GM12878 (cell line): Measurements from ENCODE around the gene HMGB2. TPM values are rescaled to one million over a fixed set of nuclear protein-coding genes. Genes with fewer than 3 reads are reported as not detected.

ENCODE experiments used
- ATAC-seq: fragments of 200-7000 bp; cut with Tn5 transposase; 3 replicates; pipeline ENCODE4 v1.9.1; 2020; ENCODE audit warnings: mild to moderate bottlenecking, moderate library complexity
- BruUV-seq: library from RNA; stranded (reverse); fragments of 400-500 nt; replicated peaks from 2 replicates; lab custom pipeline; 2021; lab: Mats Ljungman, UMichigan
- CTCF ChIA-PET: fragments of 300-600 bp; sonication (Branson Sonifier 250); formaldehyde crosslinking; extraction: SDS; loops from one replicate; lab custom pipeline; 2021; ENCODE audit warnings: inconsistent platforms; lab: Yijun Ruan, JAX
- POLR2A ChIA-PET: fragments of 350-600 bp; formaldehyde crosslinking; extraction: SDS; loops from one replicate; lab custom pipeline; 2021; ENCODE audit warnings: inconsistent platforms; lab: Charles Lee
- RAD21 ChIA-PET: fragments of 300-600 bp; sonication (Branson Sonifier 250); formaldehyde crosslinking; loops from one replicate; lab custom pipeline; 2023; ENCODE audit warnings: antibody characterized with exemption; ENCODE audit not compliant: unreplicated experiment; lab: Charles Lee
- SMC1A ChIA-PET: fragments of 300-600 bp; sonication (Branson Sonifier 250); formaldehyde crosslinking; loops from one replicate; lab custom pipeline; 2023; ENCODE audit not compliant: unreplicated experiment, uncharacterized antibody; lab: Charles Lee
- DNase-seq: peaks from one replicate; pipeline ENCODE4 v3.0.0-alpha.2; 2011; ENCODE audit warnings: low read depth, low spot score
- FAIRE-seq: peaks from 3 replicates; lab custom pipeline; 2011; peaks lifted over from hg19 to GRCh38; lab: Jason Lieb, UNC
- H2AFZ ChIP-seq: 2 replicates; pipeline ENCODE4 v1.6.0; 2011; ENCODE audit warnings: low read depth, low read length, control low read depth; ENCODE audit not compliant: control insufficient read depth
- H3K27ac ChIP-seq: 2 replicates; pipeline ENCODE4 v1.5.1; 2011; ENCODE audit warnings: control low read depth; ENCODE audit not compliant: control insufficient read depth, insufficient read depth
- H3K27me3 ChIP-seq, 2 experiments: replicated peaks in 1 of 2; 2 replicates each; pipeline versions ENCODE4 v1.6.0 to v1.6.1; 2011; ENCODE audit warnings: low read length in 1 of 2; ENCODE audit not compliant: control insufficient read depth in 2 of 2, insufficient read depth in 2 of 2
- H3K36me3 ChIP-seq, 2 experiments: 2 replicates each; pipeline ENCODE4 v1.5.1; 2011; ENCODE audit warnings: low read length in 1 of 2; ENCODE audit not compliant: control insufficient read depth in 2 of 2, insufficient read depth in 2 of 2
- H3K4me1 ChIP-seq: 2 replicates; pipeline ENCODE4 v1.6.1; 2011; ENCODE audit warnings: mild to moderate bottlenecking, low read length, moderate library complexity, mixed read lengths; ENCODE audit not compliant: control insufficient read depth, insufficient read depth
- H3K4me2 ChIP-seq: 2 replicates; pipeline ENCODE4 v1.6.0; 2011; ENCODE audit warnings: control low read depth; ENCODE audit not compliant: control insufficient read depth, insufficient read depth
- H3K4me3 ChIP-seq: fragments of 200-600 bp; sonication (generic); 2 replicates; pipeline ENCODE4 v1.5.1; 2016
- H3K79me2 ChIP-seq: 2 replicates; pipeline ENCODE4 v1.6.0; 2011; ENCODE audit warnings: low read length; ENCODE audit not compliant: control insufficient read depth, insufficient read depth
- H3K9ac ChIP-seq: 2 replicates; pipeline ENCODE4 v1.8.0; 2011; ENCODE audit warnings: low read length, control low read depth, mixed read lengths; ENCODE audit not compliant: control insufficient read depth, insufficient read depth
- H3K9me3 ChIP-seq: replicated peaks from 3 replicates; pipeline ENCODE4 v1.5.1; 2011; ENCODE audit warnings: mild to moderate bottlenecking, low read length; ENCODE audit not compliant: control insufficient read depth, insufficient read depth
- H4K20me1 ChIP-seq: 2 replicates; pipeline ENCODE4 v1.6.0; 2011; ENCODE audit not compliant: control insufficient read depth, insufficient read depth
- NFYB ChIP-seq: IDR thresholded peaks from 2 replicates; pipeline ENCODE4 v1.6.1; 2011; ENCODE audit warnings: low read depth, mild to moderate bottlenecking, low read length, improper control_type of control experiment, moderate library complexity; ENCODE audit not compliant: insufficient read depth
- RFX5 ChIP-seq: IDR thresholded peaks from 2 replicates; pipeline ENCODE4 v1.6.1; 2011; ENCODE audit warnings: low read depth, low read length, improper control_type of control experiment
- SPI1 ChIP-seq: IDR thresholded peaks from 2 replicates; pipeline ENCODE4 v1.6.1; 2011; ENCODE audit warnings: low read depth, mild to moderate bottlenecking, low read length, moderate library complexity, borderline replicate concordance; ENCODE audit not compliant: insufficient read depth
- SUZ12 ChIP-seq: fragments of 200-600 bp; sonication (generic); IDR thresholded peaks from one replicate; pipeline ENCODE4 v1.6.1; 2018; ENCODE audit warnings: antibody characterized with exemption, mild to moderate bottlenecking; ENCODE audit not compliant: unreplicated experiment
- TCF3 ChIP-seq: IDR thresholded peaks from 2 replicates; pipeline ENCODE4 v1.6.1; 2012; ENCODE audit warnings: low read depth, mild to moderate bottlenecking, low read length, borderline replicate concordance; ENCODE audit not compliant: insufficient read depth
- WGBS: methylation state at CpG from one replicate; pipeline ENCODE4 v1.1.6; 2016; ENCODE audit warnings: low lambda C conversion rate; ENCODE audit not compliant: insufficient replicate concordance, insufficient coverage; ENCODE audit errors: missing lambda C conversion rate; 5-methylcytosine and 5-hydroxymethylcytosine counted together
- in situ Hi-C: fragments of 300-500 bp; cut with MboI; formaldehyde crosslinking; loops from 9 replicates; pipeline ENCODE4 v1.14.3; 2018; ENCODE audit warnings: mixed read lengths
- intact Hi-C: fragments of 100-400 bp; cut with micrococcal nuclease; formaldehyde crosslinking; loops from one replicate; pipeline ENCODE4 v1.14.2; 2022; ENCODE audit not compliant: unreplicated experiment
- polyA plus RNA-seq, 11 experiments: library from polyadenylated mRNA; depleted of rRNA in 4 of 11; unstranded in 6 of 11; stranded (reverse) in 5 of 11; fragments of >200 nt; fragmentation: Nextera tagmentation in 4 of 11; fragmentation: Illumina TruSeq in 1 of 11; extraction: Ambion mirVana in 4 of 11; extraction: Trizol in 1 of 11; gene quantifications; 1 replicate in 1 of 11; 2 replicates in 10 of 11; pipeline versions ENCODE4 v1.2.1 to v1.2.3, GENCODE V29; 2011 to 2016; ENCODE audit warnings: inconsistent platforms in 2 of 11, missing spikeins in 2 of 11, low read depth in 1 of 11
- total RNA-seq, 4 experiments: library from RNA; depleted of rRNA in 3 of 4; stranded (reverse); fragments of >200 nt in 3 of 4; fragmentation: Illumina TruSeq in 1 of 4; extraction: Trizol in 1 of 4; gene quantifications; 2 replicates each; pipeline versions ENCODE4 v1.2.1 to v1.2.3, GENCODE V29; 2013 to 2021

The HMGB2 gene
- total and polyA plus RNA-seq, 10 of the 15 experiments (the other 5 are each of a cell fraction or from before 2014, with no cell fraction given): 260 to 961 (median 668) TPM

- no peaks in the 10 kb centered on the region; the same call in none of the 2 replicates for H3K79me2 ChIP-seq
- in situ Hi-C loops (no loop called here), intact Hi-C loops (no loop called here)
- H3K27ac ChIP-seq: no peak overlapping the region
- no peak overlapping the region for H2AFZ ChIP-seq
- ChIA-PET SMC1A (interaction anchor here (1.1 to 2.2 kb wide), 13 partner anchors 7 to 268 kb away, joined by 3 to 9 read pairs (median 4); no protein-coding TSS in a partner anchor), POLR2A (interaction anchor here (0.8 to 0.9 kb wide), 2 partner anchors 14 to 90 kb away, joined by 3 read pairs; no protein-coding TSS in a partner anchor), RAD21 (interaction anchor here (1.2 kb wide), 2 partner anchors 20 to 268 kb away, joined by 3 to 4 read pairs; no protein-coding TSS in a partner anchor)
- ATAC-seq (peak; percentile 44), FAIRE-seq (no peak), DNase-seq (no peak)
- H4K20me1 ChIP-seq: no peaks in the 10 kb centered on the region
- no peak overlapping the region for H3K4me2 ChIP-seq
- WGBS: 59% methylated on average over 14 of the region's 14 CpGs
- H3K36me3 ChIP-seq: no peaks in the 10 kb centered on the region; a peak in 1 of 4 replicates
- BruUV-seq: no TSS peak
- H3K9me3 ChIP-seq: peaks cover 2% of the 10 kb centered on the region; the same call in 1 of the 3 replicates
- H3K9ac ChIP-seq: no peak overlapping the region
- no peak overlapping the region for H3K4me3 ChIP-seq
- TF ChIP-seq SPI1: peak; percentile 71; the same call in 1 of the 2 replicates
- peak; percentile 69 for TF ChIP-seq NFYB
- TF ChIP-seq RFX5: peak; percentile 78
- no peak for TF ChIP-seq TCF3
- no peak for TF ChIP-seq SUZ12
- TF ChIP-seq, all 136 proteins: peak for 3
- CTCF ChIA-PET: interaction anchor here (1.3 to 4.9 kb wide), 7 partner anchors 10 to 268 kb away, joined by 3 to 34 read pairs (median 13); no protein-coding TSS in a partner anchor
- H3K27me3 ChIP-seq: no peaks in the 10 kb centered on the region
- no peaks in the 10 kb centered on the region for H3K4me1 ChIP-seq
Observed at GRCh38 chr4:173281406-173282255, 52.5 kb downstream of the HMGB2 start.

Other genes with a start within 250 kb of the HMGB2 start
- 19.1 and 26.5 TPM in 2 replicates for gene GALNT7, start 165.5 kb downstream of the HMGB2 start, total RNA-seq (2014; rRNA removed)
- 31.7 and 33.2 TPM in 2 replicates for gene GALNT7, start 165.5 kb downstream of the HMGB2 start, total RNA-seq (2014; rRNA removed; fragmentation: Illumina TruSeq; extraction: Trizol)
- 30.3 and 32.4 TPM in 2 replicates for gene GALNT7, start 165.5 kb downstream of the HMGB2 start, total RNA-seq (2021)
- 32.2 and 47.5 TPM in 2 replicates for gene GALNT7, start 165.5 kb downstream of the HMGB2 start, polyA plus RNA-seq (2011; rRNA removed)
- 31.1 and 42.1 TPM in 2 replicates for gene GALNT7, start 165.5 kb downstream of the HMGB2 start, polyA plus RNA-seq (2014; fragmentation: Illumina TruSeq; extraction: Trizol)
- 10 to 100 TPM; 14.2 to 14.8 TPM for gene GALNT7, start 165.5 kb downstream of the HMGB2 start, polyA plus RNA-seq (2014; fragmentation: Nextera tagmentation; extraction: Ambion mirVana)
- 16.8 and 20.8 TPM in 2 replicates for gene GALNT7, start 165.5 kb downstream of the HMGB2 start, polyA plus RNA-seq (2014; rRNA removed)
- gene GALNT7, start 165.5 kb downstream of the HMGB2 start, polyA plus RNA-seq (2016; fragmentation: Nextera tagmentation; extraction: Ambion mirVana): 10 to 100 TPM; 27.6 to 33.0 TPM
- 23.1 and 28.4 TPM in 2 replicates for gene SAP30, start 36.6 kb upstream of the HMGB2 start, total RNA-seq (2014; rRNA removed)
- 28.9 and 29.7 TPM in 2 replicates for gene SAP30, start 36.6 kb upstream of the HMGB2 start, total RNA-seq (2014; rRNA removed; fragmentation: Illumina TruSeq; extraction: Trizol)
- gene SAP30, start 36.6 kb upstream of the HMGB2 start, total RNA-seq (2021): 26.0 and 29.6 TPM in 2 replicates
- gene SAP30, start 36.6 kb upstream of the HMGB2 start, polyA plus RNA-seq (2011; rRNA removed): 56.9 and 106 TPM in 2 replicates
- gene SAP30, start 36.6 kb upstream of the HMGB2 start, polyA plus RNA-seq (2014; fragmentation: Illumina TruSeq; extraction: Trizol): 16.3 and 18.3 TPM in 2 replicates
- 10 to 100 TPM in 1 of 2 experiments, 1 to 10 TPM in 1; 5.4 to 24.0 TPM for gene SAP30, start 36.6 kb upstream of the HMGB2 start, polyA plus RNA-seq (2014; fragmentation: Nextera tagmentation; extraction: Ambion mirVana)
- 30.0 and 31.7 TPM in 2 replicates for gene SAP30, start 36.6 kb upstream of the HMGB2 start, polyA plus RNA-seq (2014; rRNA removed)
- gene SAP30, start 36.6 kb upstream of the HMGB2 start, polyA plus RNA-seq (2016; fragmentation: Nextera tagmentation; extraction: Ambion mirVana): 1 to 10 TPM; 5.0 to 9.9 TPM
- gene SCRG1, start 64.8 kb upstream of the HMGB2 start, total RNA-seq (2014; rRNA removed): not detected in 2 replicates
- not detected in 2 replicates for gene SCRG1, start 64.8 kb upstream of the HMGB2 start, total RNA-seq (2014; rRNA removed; fragmentation: Illumina TruSeq; extraction: Trizol)
- gene SCRG1, start 64.8 kb upstream of the HMGB2 start, total RNA-seq (2021): not detected in 2 replicates
- gene SCRG1, start 64.8 kb upstream of the HMGB2 start, polyA plus RNA-seq (2011; rRNA removed): not detected in 2 replicates
- not detected in 2 replicates for gene SCRG1, start 64.8 kb upstream of the HMGB2 start, polyA plus RNA-seq (2014; fragmentation: Illumina TruSeq; extraction: Trizol)
- gene SCRG1, start 64.8 kb upstream of the HMGB2 start, polyA plus RNA-seq (2014; fragmentation: Nextera tagmentation; extraction: Ambion mirVana): under 1 TPM in 1 of 2 experiments, not detected in 1; 0.02 TPM
- not detected in 2 replicates for gene SCRG1, start 64.8 kb upstream of the HMGB2 start, polyA plus RNA-seq (2014; rRNA removed)
- under 1 TPM; 0.54 to 0.58 TPM for gene SCRG1, start 64.8 kb upstream of the HMGB2 start, polyA plus RNA-seq (2016; fragmentation: Nextera tagmentation; extraction: Ambion mirVana)
- not detected in 2 replicates for gene HAND2, start 195.9 kb upstream of the HMGB2 start, total RNA-seq (2014; rRNA removed)
- gene HAND2, start 195.9 kb upstream of the HMGB2 start, total RNA-seq (2014; rRNA removed; fragmentation: Illumina TruSeq; extraction: Trizol): not detected in 2 replicates
- not detected in 2 replicates for gene HAND2, start 195.9 kb upstream of the HMGB2 start, total RNA-seq (2021)
- gene HAND2, start 195.9 kb upstream of the HMGB2 start, polyA plus RNA-seq (2011; rRNA removed): not detected in 2 replicates
- gene HAND2, start 195.9 kb upstream of the HMGB2 start, polyA plus RNA-seq (2014; fragmentation: Illumina TruSeq; extraction: Trizol): not detected in 2 replicates
- gene HAND2, start 195.9 kb upstream of the HMGB2 start, polyA plus RNA-seq (2014; fragmentation: Nextera tagmentation; extraction: Ambion mirVana): not detected
- gene HAND2, start 195.9 kb upstream of the HMGB2 start, polyA plus RNA-seq (2014; rRNA removed): not detected in 2 replicates
- gene HAND2, start 195.9 kb upstream of the HMGB2 start, polyA plus RNA-seq (2016; fragmentation: Nextera tagmentation; extraction: Ambion mirVana): under 1 TPM in 1 of 2 experiments, not detected in 1; 0.09 TPM